Measurements from ENCODE around the gene OXA1L. TPM values are rescaled to one million over a fixed set of nuclear protein-coding genes. Genes with fewer than 3 reads are reported as not detected.

OXA1L gene
- total and polyA plus RNA-seq, 4 donors, result 81.3 to 99.8 (median 97.2) TPM

DNA sequence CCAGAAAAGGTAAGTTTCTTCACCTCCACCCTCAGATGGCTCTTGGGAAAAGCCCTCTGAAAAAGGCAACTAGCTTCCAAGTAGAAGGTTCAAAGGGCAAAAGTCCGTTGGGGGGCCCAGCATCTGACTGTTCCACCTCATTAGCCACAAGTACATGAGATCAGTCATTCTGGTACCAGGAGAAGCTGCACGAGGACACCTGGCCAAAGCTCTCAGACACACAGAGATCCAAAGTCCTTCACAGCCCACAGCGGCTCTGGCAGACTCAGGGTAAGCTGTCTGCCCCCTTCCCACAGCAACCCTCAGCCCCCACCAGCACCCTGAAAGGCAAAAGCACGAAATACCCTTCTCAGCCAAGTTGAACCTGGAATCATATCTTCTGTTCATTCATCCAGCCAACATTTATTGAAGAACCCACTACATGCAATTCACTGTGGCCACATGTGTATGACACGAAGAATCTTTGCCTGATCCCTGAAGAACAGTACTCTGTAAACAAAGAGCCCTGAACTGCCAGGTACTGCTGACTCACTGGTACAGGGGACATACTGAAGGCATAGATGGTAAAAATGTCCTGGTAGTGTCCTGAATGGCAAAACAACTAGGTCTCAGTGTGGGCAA lies 29.7 kb downstream of the OXA1L start:
- H3K27ac ChIP-seq (ENCODE audit: low read depth in 1 of 2, low read length in 1 of 2), result peak overlapping the region in 1 of 2 donors; percentile 9
- TF ChIP-seq, protein P1, sequence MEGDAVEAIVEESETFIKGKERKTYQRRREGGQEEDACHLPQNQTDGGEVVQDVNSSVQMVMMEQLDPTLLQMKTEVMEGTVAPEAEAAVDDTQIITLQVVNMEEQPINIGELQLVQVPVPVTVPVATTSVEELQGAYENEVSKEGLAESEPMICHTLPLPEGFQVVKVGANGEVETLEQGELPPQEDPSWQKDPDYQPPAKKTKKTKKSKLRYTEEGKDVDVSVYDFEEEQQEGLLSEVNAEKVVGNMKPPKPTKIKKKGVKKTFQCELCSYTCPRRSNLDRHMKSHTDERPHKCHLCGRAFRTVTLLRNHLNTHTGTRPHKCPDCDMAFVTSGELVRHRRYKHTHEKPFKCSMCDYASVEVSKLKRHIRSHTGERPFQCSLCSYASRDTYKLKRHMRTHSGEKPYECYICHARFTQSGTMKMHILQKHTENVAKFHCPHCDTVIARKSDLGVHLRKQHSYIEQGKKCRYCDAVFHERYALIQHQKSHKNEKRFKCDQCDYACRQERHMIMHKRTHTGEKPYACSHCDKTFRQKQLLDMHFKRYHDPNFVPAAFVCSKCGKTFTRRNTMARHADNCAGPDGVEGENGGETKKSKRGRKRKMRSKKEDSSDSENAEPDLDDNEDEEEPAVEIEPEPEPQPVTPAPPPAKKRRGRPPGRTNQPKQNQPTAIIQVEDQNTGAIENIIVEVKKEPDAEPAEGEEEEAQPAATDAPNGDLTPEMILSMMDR (IDR thresholded peaks at IDR 0.05; ENCODE audit: control extremely low read depth, extremely low read depth), result no peak
- H3K4me3 ChIP-seq, result no peak overlapping the region
- peaks cover 0 to 2% (median 0%) of the 10 kb centered on the region in 5 donors for H3K4me1 ChIP-seq (ENCODE audit: control insufficient read depth in 5 of 5, insufficient read depth in 5 of 5, low read length in 5 of 5)
- H3K9me3 ChIP-seq (ENCODE audit: control insufficient read depth in 4 of 4, insufficient read depth in 3 of 4, low read length in 3 of 4), result no peaks in the 10 kb centered on the region
- WGBS, 2 donors, result 64 to 82% methylated on average over 5 of the region's 5 CpGs
- ATAC-seq (ENCODE audit: insufficient read depth, low FRiP score) (no peak), DNase-seq (no peak)
- H3K9ac ChIP-seq (ENCODE audit: insufficient read depth in 1 of 2, low read length in 2 of 2), result no peak overlapping the region
- H3K27me3 ChIP-seq (ENCODE audit: control insufficient read depth in 3 of 3, insufficient read depth in 3 of 3, low read length in 2 of 3), result no peaks in the 10 kb centered on the region
- peaks cover 0 to 2% (median 0%) of the 10 kb centered on the region in 4 donors for H3K36me3 ChIP-seq (ENCODE audit: control insufficient read depth in 4 of 4, insufficient read depth in 4 of 4, low read length in 4 of 4)

DNA sequence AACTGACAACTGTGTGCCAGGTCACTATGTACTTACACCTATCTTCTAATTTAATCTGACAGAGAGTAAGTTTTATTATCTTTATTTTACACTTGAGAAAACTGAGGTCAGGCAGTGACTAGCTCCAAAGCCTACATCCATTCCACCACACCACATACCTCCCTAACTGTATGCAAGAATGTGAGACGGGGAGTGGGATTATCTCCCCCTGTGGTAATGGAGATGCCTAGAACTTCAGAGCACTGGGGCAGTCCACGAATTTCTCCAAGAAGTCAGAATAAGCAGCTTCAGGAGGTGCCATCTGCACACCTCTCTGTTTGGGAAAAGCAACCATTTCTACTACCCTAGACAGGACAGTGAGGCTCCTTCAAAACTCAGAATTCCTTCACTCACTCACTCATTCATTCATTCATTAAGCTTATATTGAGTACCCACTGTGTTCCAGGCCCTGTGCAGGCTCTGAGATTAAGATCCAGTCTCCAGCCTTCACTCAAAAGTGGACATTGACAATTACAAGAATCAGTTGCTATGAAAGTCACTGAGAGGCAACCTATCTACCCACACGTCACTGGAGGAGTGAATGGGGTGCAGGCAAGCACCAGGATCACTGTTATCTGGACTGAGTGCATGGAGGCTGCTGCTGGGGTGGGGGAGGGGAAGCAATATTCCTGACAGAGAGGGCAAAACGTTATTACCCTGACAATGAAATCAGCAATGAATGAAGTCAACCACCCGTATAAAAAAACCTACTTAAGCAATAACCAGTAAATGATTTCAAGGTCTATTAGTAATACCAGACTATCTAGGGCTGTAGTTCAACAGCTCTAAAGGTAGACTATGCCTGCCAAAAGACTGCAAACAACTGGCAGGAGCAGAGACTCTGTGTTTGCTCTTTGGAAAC lies 30.8 kb downstream of the OXA1L start:
- WGBS, 2 donors, result 59 to 62% methylated on average over 5 of the region's 5 CpGs
- ATAC-seq (ENCODE audit: insufficient read depth, low FRiP score), result no peak
- Histone ChIP-seq H3K4me3 (no peak overlapping the region), H3K27me3 (ENCODE audit: control insufficient read depth in 3 of 3, insufficient read depth in 3 of 3, low read length in 2 of 3) (no peaks in the 10 kb centered on the region), H3K9ac (ENCODE audit: insufficient read depth in 1 of 2, low read length in 2 of 2) (no peak overlapping the region), H3K4me1 (ENCODE audit: control insufficient read depth in 5 of 5, insufficient read depth in 5 of 5, low read length in 5 of 5) (peaks cover 0 to 2% (median 0%) of the 10 kb centered on the region in 5 donors), H3K27ac (ENCODE audit: low read depth in 1 of 2, low read length in 1 of 2) (no peak overlapping the region), H3K36me3 (ENCODE audit: control insufficient read depth in 4 of 4, insufficient read depth in 4 of 4, low read length in 4 of 4) (peaks cover 0 to 2% (median 0%) of the 10 kb centered on the region in 4 donors), H3K9me3 (ENCODE audit: control insufficient read depth in 4 of 4, insufficient read depth in 3 of 4, low read length in 3 of 4) (no peaks in the 10 kb centered on the region)
- no peak for DNase-seq
- TF ChIP-seq, protein P1 (IDR thresholded peaks at IDR 0.05; ENCODE audit: control extremely low read depth, extremely low read depth), result no peak

DNA sequence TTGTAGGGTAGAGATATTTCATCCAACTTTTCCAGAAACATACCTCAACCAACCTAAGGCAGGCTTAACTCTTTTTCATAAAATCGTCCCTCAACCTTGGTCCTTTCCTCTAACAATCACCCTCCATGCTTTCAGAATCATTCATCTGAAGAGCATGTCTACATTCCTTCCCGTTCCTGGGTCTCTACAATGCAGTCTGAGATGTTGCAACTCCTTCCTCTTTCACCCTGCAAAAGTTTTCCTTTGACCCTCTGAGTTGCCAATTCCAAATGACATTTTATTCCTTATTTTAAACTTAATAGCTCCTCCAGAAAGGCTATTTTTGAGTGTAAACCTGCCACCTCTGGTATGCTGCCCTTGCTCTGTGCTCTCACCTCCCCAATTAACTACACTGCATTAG lies 32.0 kb downstream of the OXA1L start:
- H3K4me1 ChIP-seq (ENCODE audit: control insufficient read depth in 5 of 5, insufficient read depth in 5 of 5, low read length in 5 of 5), result peaks cover 0 to 4% (median 0%) of the 10 kb centered on the region in 5 donors
- H3K36me3 ChIP-seq (ENCODE audit: control insufficient read depth in 4 of 4, insufficient read depth in 4 of 4, low read length in 4 of 4), result peaks cover 0 to 2% (median 0%) of the 10 kb centered on the region in 4 donors
- H3K4me3 ChIP-seq, result no peak overlapping the region
- H3K9me3 ChIP-seq (ENCODE audit: control insufficient read depth in 4 of 4, insufficient read depth in 3 of 4, low read length in 3 of 4), result no peaks in the 10 kb centered on the region
- H3K27ac ChIP-seq (ENCODE audit: low read depth in 1 of 2, low read length in 1 of 2), result no peak overlapping the region
- TF ChIP-seq, protein P1 (IDR thresholded peaks at IDR 0.05; ENCODE audit: control extremely low read depth, extremely low read depth), result no peak
- no peaks in the 10 kb centered on the region for H3K27me3 ChIP-seq (ENCODE audit: control insufficient read depth in 3 of 3, insufficient read depth in 3 of 3, low read length in 2 of 3)
- ATAC-seq (ENCODE audit: insufficient read depth, low FRiP score) (no peak), DNase-seq (no peak)
- 42 to 51% methylated on average over 2 of the region's 2 CpGs for WGBS, 2 donors
- no peak overlapping the region for H3K9ac ChIP-seq (ENCODE audit: insufficient read depth in 1 of 2, low read length in 2 of 2)

Measured in lung (tissue), 12 donors.